T1000 (cell line): ENCODE data around the gene CNPY2.
"Not testable (repeated sequence)": the region's sequence is repeated elsewhere in the genome, so short reads cannot be mapped to it uniquely, and the experiment has no call there.

Experiments
- DNase-seq: peaks from one replicate; lab custom pipeline; 2025; ENCODE audit warnings: mixed read lengths; lab: John Stamatoyannopoulos, UW

Gene CNPY2

DNA sequence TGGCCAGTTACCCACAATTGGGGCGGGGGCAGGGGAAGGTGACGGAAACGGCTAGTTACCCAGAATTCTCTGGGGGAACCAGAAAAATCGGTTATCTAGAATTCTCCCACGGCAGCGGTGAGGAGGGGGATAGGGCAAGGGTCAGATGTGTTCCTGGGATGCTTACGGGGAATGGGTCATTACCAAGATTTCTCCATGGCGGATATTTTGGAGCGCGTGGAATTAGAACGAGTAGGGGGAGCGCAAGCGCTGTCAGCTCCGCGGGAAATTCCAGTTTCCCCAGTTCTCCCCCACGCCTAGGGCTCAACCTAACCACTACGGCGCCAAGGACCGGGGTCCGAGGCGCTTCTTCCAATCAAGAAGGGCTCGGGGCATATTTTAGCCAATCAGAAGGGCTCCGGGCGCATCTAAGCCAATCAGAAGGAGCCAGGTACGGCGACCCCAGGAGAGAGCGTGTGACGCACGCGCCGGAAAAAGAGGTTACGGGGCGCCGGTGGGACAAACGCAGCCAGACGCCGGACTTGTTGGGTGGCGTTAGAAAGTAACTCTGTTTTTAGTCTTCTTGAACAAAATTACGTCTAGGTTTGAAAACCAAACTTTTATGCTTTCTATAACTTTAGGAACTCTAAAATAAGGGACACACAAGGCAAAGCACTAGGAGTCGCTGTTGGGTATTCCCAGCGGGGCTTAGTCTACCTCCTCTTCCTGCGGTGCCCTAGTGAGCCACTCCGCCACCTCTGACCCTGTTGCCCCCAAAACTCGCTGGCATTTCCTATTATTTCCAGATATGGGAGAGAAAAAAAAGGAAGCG, 18.1 kb upstream of the CNPY2 start, which contains the start of gene PAN2:
TSS of gene PAN2 (minus strand) at position 322 of the 811 bp plus-strand sequence. CDS start 906 bp downstream, outside the sequence.
- DNase-seq, result peak; percentile 89

DNA sequence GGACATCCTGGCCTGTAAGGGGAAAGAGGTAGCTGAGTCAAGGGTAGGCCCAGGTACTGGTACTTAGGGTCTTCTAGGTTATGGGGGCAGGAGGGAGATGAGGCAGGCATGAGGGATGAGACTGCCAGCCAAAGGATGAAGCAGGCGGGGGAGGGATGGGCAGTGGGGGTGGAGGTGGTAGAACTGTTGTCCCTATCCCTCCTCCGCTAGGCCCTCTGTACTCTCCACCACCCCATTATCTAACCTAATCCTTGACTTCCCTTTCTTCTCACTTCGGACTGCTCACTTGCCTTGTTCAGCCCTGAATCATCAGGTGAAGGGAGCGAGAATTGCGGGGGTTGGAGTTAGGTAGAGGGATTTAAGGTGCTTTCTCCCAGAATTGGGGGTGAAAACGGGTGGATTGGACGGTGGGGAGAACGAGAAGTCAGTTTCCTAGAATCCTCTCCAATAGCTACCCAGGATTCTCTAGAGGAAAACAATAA, 17.4 kb upstream of the CNPY2 start:
- DNase-seq, result no peak

DNA sequence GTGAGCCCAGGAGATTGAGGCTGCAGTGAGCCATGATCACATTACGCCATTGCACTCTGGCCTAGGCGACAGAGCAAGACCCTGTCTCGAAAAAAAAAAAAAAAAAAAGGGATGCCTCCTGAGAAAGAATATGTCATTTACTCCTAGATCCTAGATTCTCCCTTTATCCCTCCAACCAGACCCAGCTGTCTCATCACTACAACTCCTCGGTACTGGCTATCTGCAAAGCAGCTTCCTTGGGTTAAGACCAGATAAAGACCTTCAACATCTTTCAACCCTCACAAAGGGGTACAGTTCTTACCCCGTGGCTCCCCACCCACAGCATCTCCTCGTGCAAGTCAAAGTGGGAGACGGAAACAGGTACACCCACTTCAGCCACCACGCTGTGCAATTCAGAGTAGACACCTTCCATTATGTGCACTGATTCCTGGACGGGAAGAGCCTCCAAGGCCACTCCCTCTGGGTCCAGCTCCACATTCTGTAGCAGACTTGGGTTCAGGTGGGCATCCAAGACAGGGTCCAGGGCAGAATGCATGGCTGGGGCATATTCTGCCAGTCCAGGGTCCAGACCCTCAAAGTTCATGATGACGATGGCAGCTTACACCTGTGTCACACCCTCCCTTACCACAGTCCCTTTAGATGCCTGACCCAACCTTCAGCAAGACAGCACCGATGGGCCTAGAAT, 16.9 kb upstream of the CNPY2 start:
- DNase-seq, result no peak

DNA sequence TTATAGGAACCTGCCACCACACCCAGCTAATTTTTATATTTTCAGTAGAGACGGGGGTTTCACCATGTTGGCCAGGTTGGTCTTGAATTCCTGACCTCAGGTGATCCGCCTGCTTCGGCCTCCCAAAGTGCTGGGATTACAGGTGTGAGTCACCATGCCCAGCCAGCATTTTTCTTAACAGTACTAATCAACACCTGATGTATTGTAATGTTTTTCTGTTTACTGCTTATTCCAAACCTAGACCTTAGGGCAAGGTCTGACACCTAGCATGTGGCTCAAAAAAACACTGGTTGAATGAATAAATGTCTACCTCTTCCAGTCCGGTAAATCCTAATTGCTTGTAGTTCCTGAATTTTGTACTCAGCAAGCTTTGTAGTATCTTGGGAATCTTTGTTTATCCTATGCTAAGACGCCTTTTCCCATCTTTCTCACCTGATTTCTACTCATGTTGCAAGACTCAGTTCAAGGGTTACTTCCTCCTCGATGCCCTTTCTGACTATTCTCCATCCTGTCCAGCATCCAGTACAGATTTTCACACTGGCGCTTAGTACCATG, 15.2 kb upstream of the CNPY2 start:
- DNase-seq, result no peak

DNA sequence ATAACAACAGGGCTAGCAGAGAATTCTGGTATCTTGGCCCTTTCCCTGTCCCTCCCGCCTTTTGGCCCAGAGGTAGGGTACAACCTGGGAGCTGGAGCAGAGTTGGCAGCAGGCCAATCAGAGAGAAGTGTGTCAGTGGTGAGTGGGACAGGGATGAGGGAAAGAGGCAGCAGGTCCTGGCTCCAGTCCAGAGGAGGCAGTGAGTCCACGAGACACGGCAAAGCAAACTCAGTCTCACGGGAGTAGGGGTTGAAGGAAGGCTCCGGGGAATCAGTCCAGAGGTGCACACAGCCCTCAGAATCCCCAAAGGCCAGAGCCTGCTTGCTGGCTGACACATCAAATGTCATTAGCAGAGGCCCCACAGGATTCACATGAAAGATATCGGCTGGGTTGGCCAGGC, 10.7 kb upstream of the CNPY2 start:
- no peak for DNase-seq

DNA sequence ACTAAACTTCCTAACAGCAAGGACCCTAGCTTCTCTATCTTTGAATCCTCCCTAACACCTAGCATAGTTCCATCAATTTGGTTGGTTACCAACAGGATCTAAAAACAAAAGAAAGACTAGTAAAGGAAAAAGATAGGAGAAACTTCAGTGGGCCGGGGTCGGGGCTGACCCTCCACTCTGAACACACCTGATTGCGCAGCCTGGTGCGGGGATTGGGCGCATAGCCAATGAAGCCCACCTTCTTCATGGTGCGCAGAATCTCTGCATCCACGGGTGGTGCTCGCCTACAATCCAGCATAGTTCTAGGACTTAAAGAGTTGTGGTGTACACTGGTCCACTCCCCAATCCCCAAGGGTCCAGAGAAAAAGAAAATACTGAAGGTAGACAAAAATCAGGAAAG, 10.3 kb upstream of the CNPY2 start:
- no peak for DNase-seq

DNA sequence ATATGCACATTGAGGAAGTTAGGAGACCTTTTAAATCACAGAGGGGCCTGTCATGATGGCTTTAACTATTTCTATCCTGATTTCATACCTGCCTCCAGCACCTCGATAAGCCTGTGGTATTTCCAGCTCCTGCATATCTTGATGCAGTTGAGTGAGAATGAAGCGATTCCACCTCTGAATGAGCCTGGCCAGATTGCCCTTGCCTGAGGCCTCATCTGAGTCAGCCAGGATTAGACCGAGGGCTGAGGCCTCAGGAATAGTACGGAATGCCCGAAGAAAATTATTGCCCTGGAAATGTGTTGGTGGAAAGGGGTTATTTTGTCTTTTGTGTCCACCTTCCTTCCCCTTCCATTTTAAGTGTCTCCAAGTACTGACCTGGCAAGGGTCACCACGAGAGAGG, 8.4 kb upstream of the CNPY2 start:
- no peak for DNase-seq

DNA sequence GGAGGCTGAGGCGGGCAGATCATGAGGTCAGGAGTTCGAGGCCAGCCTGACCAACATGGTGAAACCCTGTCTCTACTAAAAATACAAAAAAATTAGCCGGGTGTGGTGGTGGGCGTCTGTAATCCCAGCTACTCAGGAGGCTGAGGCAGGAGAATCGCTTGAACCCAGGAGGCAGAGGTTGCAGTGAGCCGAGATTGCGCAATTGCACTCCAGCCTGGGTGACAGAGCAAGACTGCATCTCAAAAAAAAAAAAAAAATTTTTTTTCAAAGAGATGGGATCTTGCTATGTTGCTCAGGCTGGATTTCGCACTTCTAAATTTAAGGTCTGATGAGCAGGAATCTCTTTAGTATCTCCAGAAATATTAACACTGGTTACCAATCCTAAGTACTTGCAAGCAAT, 5.8 kb upstream of the CNPY2 start:
- DNase-seq, result not testable (repeated sequence)

DNA sequence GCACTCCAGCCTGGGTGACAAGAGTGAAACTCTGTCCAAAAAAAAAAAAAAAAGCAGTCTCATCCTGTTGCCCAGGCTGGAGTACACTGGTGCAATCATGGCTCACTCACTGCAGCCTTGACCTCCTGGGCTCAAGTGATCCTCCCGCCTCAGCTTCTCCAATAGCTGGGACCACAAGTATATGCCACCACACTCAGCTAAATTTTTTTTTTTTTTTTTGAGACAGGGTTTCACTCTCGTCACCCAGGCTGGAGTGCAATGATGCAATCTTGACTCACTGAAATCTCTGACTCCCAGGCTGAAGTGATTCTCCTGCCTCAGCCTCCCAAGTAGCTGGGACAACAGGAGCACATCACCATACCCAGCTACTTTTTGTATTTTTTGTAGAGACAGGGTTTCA, 5.2 kb upstream of the CNPY2 start:
- no peak for DNase-seq

DNA sequence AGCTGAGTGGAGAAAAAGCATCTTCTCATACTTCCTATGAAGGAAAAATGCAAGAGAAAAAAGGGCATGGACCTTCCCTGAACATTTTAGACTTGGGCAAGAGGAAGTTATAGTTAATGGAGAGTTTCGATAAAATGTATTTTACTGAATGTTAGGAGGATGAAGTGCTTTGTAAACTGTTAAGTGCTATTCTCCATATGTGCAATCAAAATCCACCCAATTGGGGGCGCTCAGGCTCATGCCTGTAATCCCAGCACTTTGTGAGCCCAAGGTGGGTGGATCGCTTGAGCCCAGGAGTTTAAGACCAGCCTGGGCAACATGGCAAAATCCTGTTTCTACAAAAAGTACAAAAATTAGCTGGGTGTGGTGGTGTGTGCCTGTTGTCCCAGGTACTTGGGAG, 1.9 kb upstream of the CNPY2 start:
- DNase-seq, result no peak

DNA sequence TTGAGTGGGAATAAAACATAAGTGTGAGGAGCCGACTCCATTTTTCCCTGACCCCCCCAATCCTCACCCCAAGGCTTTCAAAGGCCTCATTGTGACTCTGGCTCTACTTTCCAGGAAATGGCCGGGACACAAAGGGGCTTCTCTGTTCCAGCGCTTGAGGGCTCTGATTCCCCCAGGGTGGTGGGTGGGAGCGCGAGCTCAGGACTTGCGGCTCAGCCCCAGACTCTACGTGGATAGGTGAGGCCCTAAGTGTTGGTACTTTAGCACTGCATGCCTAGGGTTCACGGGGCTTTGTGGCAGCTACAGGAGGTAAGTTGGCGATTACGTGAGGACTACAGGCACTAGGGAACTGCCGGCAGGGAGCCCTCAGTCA, 553 bp downstream of the CNPY2 start:
- no peak for DNase-seq

DNA sequence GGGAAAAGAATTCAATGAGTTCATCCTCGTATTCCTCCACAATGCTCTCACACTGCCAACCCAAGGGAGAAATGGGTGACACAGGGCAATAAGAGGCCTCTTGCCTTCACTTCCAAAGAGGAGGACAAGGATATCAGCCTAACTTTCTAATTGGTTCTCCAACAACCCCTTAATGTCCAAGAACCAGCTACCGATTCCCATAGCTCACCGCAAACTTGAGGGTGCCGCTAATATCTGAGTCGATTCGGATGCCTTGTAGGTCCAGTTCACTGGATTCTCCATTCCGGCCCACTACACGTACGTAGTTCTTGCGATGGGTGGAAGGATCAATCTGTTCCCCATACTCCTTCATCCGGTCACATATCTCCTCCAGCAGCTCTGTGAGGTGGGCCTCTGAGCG, 4.8 kb downstream of the CNPY2 start:
- DNase-seq, result no peak

DNA sequence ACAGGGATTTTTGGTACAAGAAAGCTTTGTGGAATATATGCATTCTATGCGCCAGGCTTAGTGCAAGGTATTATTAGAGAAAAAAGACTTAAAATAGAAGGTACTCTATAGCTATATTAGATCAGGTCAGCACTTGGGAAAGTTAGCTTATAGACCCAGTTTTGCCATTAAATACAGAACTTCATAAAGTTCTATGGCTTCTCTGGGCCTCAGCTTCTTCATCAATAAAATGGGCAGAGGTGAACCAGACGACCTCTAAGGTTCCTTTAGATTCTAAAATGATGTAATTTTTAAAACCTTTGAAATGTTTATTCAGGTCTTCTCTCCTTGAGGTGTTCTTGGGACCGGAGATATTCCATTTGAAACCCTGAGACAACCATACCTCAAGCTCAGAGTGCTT, 7.1 kb downstream of the CNPY2 start:
- DNase-seq, result no peak

DNA sequence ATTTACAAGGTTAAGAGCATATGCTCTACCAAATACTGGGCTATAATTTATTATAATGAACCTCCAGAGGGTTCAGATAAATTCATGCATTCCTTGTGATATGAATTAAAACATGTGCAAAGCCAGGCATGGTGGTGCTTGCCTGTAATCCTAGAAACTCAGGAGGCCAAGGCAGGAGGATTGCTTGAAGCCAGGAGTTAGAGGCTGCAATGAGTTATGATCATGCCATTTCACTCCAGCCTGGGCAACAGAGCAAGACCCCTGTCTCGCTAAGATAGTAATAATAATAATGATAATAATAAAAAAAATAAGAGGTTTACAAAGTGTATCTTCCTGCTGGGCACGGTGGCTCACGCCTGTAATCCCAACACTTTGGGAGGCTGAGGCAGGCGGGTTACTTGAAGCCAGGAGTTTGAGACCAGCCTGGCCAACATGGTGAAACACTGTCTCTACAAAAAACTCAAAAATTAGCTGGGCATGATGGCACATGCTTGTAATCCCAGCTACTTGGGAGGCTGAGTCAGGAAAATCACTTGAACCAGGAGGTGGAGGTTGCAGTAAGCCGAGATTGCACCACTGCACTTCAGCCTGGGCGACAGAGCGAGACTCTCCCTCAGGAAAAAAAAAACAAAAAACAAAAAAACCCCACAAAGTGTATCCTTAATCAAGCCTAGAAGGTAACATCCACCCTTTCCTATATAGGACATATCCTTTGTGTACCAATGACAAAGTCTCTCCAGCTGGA, 8.4 kb downstream of the CNPY2 start:
- DNase-seq, result no peak

DNA sequence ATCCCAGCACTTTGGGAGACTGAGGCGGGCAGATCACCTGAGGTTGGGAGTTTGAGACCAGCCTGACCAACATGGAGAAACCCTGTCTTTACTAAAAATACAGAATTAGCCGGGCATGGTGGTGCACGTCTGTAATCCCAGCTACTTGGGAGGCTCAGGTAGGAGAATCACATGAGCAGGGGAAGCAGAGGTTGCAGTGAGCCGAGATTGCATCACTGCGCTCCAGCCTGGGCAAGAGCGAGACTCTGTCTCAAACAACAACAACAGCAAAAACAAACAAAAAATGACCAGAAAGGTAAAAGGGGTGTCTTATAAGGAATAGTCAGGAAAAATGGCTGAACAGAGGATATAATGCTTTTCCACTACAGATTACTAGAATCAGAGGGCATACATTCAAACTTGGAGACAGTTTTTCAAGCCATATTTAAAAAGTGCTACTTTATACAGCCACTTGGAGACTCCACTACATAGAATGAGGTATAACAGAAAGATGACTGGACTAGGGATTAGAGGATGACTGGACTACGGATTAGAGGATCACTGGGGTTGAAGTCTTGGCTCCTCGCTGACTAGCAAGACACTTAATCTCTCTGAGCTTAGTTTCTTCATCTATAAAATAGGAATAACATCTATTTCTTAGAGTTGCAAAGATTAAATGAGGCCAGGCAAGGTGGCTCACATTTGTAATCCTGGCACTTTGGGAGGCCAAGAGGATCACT, 10.8 kb downstream of the CNPY2 start:
- DNase-seq, result no peak

DNA sequence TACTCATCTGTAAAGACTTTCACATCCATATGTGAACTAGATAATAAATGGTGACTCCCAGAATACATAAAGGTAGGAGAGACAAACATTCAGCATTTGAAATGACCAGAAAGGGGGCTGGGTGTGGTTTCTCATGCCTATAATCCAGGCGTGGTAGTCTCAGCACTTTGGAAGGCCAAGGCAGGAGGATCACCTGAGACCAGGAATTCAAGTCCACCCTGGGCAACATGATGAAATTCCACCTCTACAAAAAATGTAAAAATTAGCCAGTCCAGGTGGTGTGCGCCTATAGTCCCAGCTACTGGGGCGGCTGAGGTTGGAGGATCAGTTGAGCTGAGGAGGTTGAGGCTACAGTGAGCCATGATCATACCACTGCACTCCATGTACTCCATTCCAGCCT, 11.5 kb downstream of the CNPY2 start:
- DNase-seq, result no peak

DNA sequence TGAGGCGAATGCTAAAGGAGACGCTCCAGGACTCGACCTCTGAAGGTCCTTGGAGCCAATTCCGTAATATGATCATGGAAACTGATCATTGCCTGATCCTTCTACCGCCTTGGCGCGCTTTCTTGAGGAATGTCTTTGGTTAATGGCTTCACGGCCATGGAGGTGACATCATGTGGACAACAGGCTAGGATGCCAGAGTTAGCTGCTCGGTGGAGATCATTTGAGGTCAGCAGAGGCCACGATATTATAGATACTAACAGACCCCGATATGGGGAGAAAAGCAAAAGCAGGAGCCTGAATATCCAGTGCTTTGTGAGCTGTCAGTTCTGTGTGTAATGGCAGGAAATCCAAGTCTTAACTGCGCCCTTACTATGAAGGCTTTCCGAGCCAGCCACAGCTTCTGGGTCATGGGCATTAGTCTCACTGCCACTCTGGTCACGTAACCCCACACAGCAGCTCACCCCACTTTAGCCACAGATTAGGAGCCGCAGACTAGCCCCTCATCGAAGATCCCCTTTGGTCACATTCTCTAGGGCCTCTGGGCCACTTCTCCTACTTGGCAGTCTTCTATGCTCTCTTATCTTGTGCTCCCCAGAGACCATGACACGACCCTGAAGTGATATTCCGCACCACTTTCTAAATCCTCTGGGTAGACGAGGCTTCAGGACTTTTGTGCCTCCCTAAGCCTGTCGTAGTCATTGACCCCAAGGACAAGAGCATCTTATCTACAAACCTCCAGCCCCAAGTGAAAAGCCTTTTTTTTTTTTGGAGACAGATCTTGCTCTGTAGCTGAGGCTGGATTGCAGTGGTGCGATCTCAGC, 14.9 kb downstream of the CNPY2 start:
- no peak for DNase-seq

DNA sequence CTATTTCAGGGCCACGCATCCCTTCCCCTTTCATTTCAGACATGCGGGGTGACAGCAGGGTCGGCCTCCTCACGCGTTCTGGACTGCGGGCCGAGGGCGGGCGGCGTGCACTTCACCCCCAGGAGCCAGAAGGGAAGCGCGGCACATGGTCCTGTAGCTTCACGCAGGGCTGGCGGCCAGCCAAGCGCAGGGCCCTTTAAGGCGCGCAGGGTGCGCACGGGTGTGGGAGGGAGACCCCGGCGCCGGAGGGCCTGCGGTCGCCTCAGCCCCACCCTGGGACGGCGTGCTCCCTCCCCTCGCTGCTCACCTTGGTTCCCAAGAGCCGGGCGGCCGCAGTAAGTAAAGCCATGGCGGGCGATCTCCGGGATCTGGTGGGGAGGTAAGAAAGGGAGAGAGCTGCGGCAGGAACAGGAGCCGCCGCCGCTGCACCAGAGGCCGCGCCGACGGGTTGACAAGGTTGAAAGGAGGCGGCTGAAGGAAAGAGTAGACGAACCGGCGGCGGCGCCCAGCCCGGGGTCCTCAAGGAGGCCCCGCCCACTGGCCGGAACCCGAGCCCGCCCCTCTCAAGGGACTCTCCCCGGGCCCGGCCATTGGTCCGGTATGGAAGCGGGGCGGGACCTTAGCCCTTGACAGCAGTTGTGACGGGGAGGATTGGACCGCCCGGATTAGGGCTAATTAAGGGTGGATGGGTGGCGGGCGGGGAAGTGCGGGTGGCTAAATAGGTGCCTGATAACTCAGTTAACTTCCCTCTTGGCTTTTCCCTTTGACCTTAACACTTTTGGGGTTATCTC, 15.7 kb downstream of the CNPY2 start, which contains the start of gene CS:
TSS of gene CS (minus strand) at position 478 of the 791 bp plus-strand sequence. CDS start at position 349, 129 bp downstream.
- DNase-seq, result peak; percentile 97

DNA sequence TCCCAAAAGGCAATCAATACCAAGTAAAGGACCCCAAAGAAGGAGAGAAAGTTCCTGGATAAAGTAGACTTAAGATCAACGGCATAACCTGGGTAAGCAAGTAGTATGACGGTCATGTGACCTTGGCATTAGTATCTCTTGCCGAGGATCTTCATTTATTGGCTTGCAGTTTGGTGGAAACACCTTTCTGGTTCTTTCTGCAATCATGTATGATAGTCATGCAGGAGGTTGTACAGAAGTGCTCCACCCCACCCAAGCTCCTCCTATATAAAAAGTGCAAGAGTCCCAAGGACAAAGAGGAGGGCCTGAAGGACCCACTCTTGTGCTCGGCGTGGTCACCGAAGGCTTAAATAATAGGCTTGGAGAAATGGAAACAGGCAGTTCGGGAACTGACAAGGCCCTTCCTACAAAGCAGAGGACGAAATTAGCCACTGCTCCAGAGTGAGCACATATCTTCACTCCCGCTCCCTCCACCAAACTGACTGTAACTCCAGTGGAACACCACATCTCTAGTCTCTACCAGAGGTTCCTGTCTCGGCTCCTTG, 16.4 kb downstream of the CNPY2 start:
- DNase-seq, result no peak

DNA sequence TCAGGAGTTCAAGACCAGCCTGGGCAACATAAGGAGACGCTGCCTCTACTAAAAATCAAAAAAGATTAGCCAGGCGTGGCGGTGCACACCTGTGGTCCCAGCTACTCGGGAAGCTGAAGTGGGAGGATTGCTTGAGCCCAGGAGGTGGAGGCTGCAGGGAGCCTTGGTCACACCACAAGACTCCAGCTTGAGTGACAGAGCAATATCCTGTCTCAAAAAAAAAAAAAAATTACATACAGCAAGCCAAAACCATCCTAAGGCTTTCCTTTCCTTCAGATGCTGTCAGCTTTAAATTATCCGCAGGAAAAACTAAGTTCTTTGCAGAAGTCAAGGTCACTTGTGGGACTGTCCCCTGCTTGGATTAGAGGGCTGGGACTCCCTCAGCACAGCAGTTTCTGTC, 17.0 kb downstream of the CNPY2 start:
- DNase-seq, result no peak
